Naive thymus-derived CD4-positive, alpha-beta T cell (primary cell): Measurements from ENCODE around the gene THPO. TPM values are rescaled to one million over a fixed set of nuclear protein-coding genes. Genes with fewer than 3 reads are reported as not detected.
A peak's percentile ranks its signal among the peaks of the same experiment; 100 is the strongest.

Experiments
- ATAC-seq: fragments of 150-1000 bp; cut with Tn5 transposase; 2 replicates; pipeline ENCODE4 v1.10.0; 2021; ENCODE audit warnings: mild to moderate bottlenecking, moderate library complexity
- CTCF ChIA-PET: fragments of 350-600 bp; sonication (Branson Sonifier 250); formaldehyde crosslinking; loops from one replicate; lab custom pipeline; 2021; ENCODE audit warnings: antibody characterized with exemption; lab: Charles Lee
- POLR2A ChIA-PET: fragments of 350-600 bp; sonication (Branson Sonifier 250); formaldehyde crosslinking; loops from one replicate; lab custom pipeline; 2021; ENCODE audit warnings: antibody characterized with exemption, inconsistent platforms; lab: Charles Lee
- DNase-seq, 9 donors: peaks; one replicate each; pipeline versions ENCODE4 v3.0.0 to v3.0.0-alpha.2; 2020 to 2022; ENCODE audit warnings: mixed read lengths in 1 of 9
- H3K27ac ChIP-seq: one replicate; pipeline ENCODE4 v1.7.0; 2013; ENCODE audit warnings: mild to moderate bottlenecking, low read depth, low read length, moderate library complexity
- H3K27me3 ChIP-seq, 2 donors: one replicate each; pipeline ENCODE4 v1.7.0; 2013; ENCODE audit warnings: low read length in 2 of 2, mild to moderate bottlenecking in 2 of 2, moderate library complexity in 2 of 2; ENCODE audit not compliant: control insufficient read depth in 2 of 2, insufficient read depth in 2 of 2
- H3K36me3 ChIP-seq, 3 experiments: 1 replicate in 2 of 3; 2 replicates in 1 of 3; pipeline ENCODE4 v1.7.0; 2013; ENCODE audit warnings: low read length in 3 of 3, mild to moderate bottlenecking in 3 of 3, moderate library complexity in 1 of 3; ENCODE audit not compliant: insufficient read depth in 3 of 3, control insufficient read depth in 2 of 3
- H3K4me1 ChIP-seq, 2 donors: one replicate each; pipeline ENCODE4 v1.7.0; 2013; ENCODE audit warnings: low read length in 2 of 2, mild to moderate bottlenecking in 2 of 2, moderate library complexity in 1 of 2; ENCODE audit not compliant: control insufficient read depth in 2 of 2, insufficient read depth in 2 of 2
- H3K4me3 ChIP-seq: 2 replicates; pipeline ENCODE4 v1.7.0; 2013; ENCODE audit warnings: mild to moderate bottlenecking, low read length
- H3K9me3 ChIP-seq, 3 experiments: 1 replicate in 2 of 3; 2 replicates in 1 of 3; pipeline ENCODE4 v1.7.0; 2013; ENCODE audit warnings: low read length in 3 of 3; ENCODE audit not compliant: control insufficient read depth in 2 of 3
- H3K27ac Mint-ChIP-seq, 9 donors: one replicate each; pipeline ENCODE4 v1.8.0; 2020 to 2022; ENCODE audit warnings: mixed read lengths in 9 of 9, mild to moderate bottlenecking in 8 of 9, moderate library complexity in 5 of 9, inconsistent platforms in 2 of 9
- H3K27me3 Mint-ChIP-seq, 5 donors: one replicate each; pipeline ENCODE4 v1.8.0; 2021 to 2022; ENCODE audit warnings: mixed read lengths in 5 of 5, mild to moderate bottlenecking in 1 of 5
- H3K36me3 Mint-ChIP-seq, 5 donors: one replicate each; pipeline ENCODE4 v1.8.0; 2020 to 2022; ENCODE audit warnings: mixed read lengths in 5 of 5, mild to moderate bottlenecking in 3 of 5, inconsistent platforms in 1 of 5
- H3K4me1 Mint-ChIP-seq, 7 donors: one replicate each; pipeline ENCODE4 v1.8.0; 2020 to 2022; ENCODE audit warnings: mixed read lengths in 7 of 7, mild to moderate bottlenecking in 3 of 7, inconsistent platforms in 1 of 7
- H3K4me3 Mint-ChIP-seq, 10 donors: one replicate each; pipeline ENCODE4 v1.8.0; 2020 to 2022; ENCODE audit warnings: mild to moderate bottlenecking in 10 of 10, mixed read lengths in 10 of 10, moderate library complexity in 6 of 10, inconsistent platforms in 2 of 10
- H3K9me3 Mint-ChIP-seq, 11 donors: one replicate each; pipeline ENCODE4 v1.8.0; 2020 to 2022; ENCODE audit warnings: mixed read lengths in 11 of 11, mild to moderate bottlenecking in 4 of 11, inconsistent platforms in 1 of 11, moderate library complexity in 1 of 11
- intact Hi-C, 2 donors: fragments of 100-400 bp; cut with micrococcal nuclease; formaldehyde crosslinking; loops; one replicate each; pipeline ENCODE4 v1.15.1; 2023
- polyA plus RNA-seq, 2 donors: library from polyadenylated mRNA; unstranded; fragments of 300-500 nt; fragmentation: Illumina TruSeq; gene quantifications; one replicate each; pipeline ENCODE4 v1.2.3, GENCODE V29; 2021
- total RNA-seq, 6 experiments: library from RNA in 5 of 6; stranded (reverse) in 5 of 6; gene quantifications; 1 replicate in 5 of 6; 2 replicates in 1 of 6; pipeline ENCODE4 v1.2.3 and lab custom pipeline; 2021 to 2026

THPO gene
- total RNA-seq (not detected), polyA plus RNA-seq (not detected), total RNA-seq (lab: John Stamatoyannopoulos, UW) (not detected)

DNA sequence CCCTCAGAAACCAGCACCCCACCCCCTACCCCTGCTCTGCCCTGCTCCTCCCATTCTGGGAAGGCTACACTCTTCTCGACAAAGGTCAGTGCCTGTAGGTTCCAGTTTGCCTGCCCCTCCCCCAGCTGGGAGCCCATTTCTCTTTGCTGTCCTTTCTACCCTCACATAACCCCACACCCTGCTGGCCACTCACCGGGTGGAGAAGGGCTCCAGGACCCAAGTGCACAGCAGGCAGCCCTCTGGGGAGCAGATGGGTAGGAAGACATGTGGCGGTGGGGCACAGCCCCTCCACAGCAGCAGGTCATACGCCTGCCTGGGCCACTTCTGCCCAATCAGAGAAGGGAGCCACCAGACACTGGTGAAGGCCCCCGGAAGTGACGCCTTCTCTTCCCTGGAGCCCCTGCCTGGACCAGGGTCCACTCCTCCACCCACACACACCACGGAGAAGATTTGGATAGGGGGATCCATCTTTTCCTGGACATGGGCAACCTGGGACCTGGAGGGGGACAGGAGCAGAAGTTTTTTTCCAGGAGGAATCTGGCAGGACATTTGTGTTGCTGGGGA lies at the start of gene THPO:
THPO (minus strand) TSS at position 326 of the 564 bp plus-strand sequence. CDS start 1,948 bp downstream, outside the sequence.
- Histone ChIP-seq H3K27me3 (peaks cover 0 to 9% of the 10 kb centered on the region in 2 donors), H3K9me3 (no peaks in the 10 kb centered on the region), H3K4me1 (peaks cover 4 to 5% of the 10 kb centered on the region in 2 donors), H3K36me3 (no peaks in the 10 kb centered on the region), H3K4me3 (no peak within 1 kb of the TSS), H3K27ac (no peak within 1 kb of the TSS)
- H3K27me3 Mint-ChIP-seq: peaks cover 33 to 77% (median 40%) of the 10 kb centered on the region in 5 donors
- peaks cover 0 to 1% (median 0%) of the 10 kb centered on the region in 5 donors for H3K36me3 Mint-ChIP-seq
- peaks cover 0 to 15% (median 8%) of the 10 kb centered on the region in 7 donors for H3K4me1 Mint-ChIP-seq
- H3K9me3 Mint-ChIP-seq: peaks cover 0 to 3% (median 0%) of the 10 kb centered on the region in 11 donors
- ChIA-PET CTCF (interaction anchor here (0.7 to 1.3 kb wide), 2 partner anchors 165 to 537 kb away, joined by 3 to 7 read pairs; no protein-coding TSS in a partner anchor), POLR2A (no interaction called here)
- H3K4me3 Mint-ChIP-seq: peak within 1 kb of the TSS in 9 of 10 donors; percentile 59 to 85 (median 74)
- intact Hi-C loops: no loop called here
- no peak for DNase-seq
- no peak within 1 kb of the TSS for H3K27ac Mint-ChIP-seq
- ATAC-seq: no peak

DNA sequence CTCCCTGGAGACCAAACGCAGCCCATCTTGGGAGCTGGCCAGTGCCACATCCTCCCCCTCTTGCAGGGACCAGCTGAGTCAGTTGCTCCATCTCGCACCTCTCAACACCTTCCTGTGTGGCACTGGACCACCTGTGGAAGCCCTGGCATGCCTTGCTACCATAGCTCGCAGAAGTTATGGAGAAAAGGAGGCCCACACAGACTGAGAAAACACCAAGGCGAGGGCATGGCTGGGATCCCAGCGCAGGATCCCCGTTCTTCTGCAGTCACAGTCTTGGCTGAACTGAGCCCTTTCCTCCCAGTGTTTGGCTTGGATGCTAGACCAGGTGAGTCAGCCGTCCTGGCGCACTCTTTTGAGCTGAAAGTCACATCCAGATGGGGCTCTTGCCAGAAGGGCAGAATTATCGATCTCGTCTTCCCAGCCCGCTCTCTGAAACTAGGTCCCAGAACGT lies 48.7 kb upstream of the THPO start:
- CTCF ChIA-PET: interaction anchor here (1.1 to 1.5 kb wide), 2 partner anchors 14 to 87 kb away, joined by 3 to 4 read pairs; no protein-coding TSS in a partner anchor
- no peak overlapping the region for H3K27ac Mint-ChIP-seq
- ATAC-seq: no peak

DNA sequence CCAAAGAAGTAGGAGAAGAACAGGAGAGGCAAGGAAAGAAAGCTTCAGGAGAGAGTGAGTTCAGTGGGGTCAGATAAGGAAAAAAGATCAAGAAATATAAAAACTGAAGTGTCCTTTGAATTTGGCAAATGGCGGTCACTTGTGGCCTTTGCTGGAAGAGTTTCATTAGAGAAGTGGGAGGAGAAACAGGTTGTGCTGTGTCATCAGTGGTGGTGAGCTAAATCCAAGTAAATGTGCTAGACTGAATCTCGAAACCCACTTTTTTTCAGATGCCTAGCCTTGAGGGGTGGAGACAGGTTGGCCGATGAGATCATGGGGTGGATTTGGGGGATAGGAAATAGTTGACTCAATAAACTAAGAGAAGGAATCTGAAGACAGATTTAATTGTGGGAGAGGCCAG lies 45.6 kb upstream of the THPO start:
- H3K27ac Mint-ChIP-seq: peak overlapping the region in 1 of 9 donors; percentile 16
- H3K27ac ChIP-seq: no peak overlapping the region
- no peak overlapping the region for H3K4me3 ChIP-seq
- peaks cover 0 to 5% (median 0%) of the 10 kb centered on the region in 5 donors for H3K36me3 Mint-ChIP-seq
- H3K27me3 ChIP-seq: no peaks in the 10 kb centered on the region
- no peaks in the 10 kb centered on the region for H3K36me3 ChIP-seq
- no peaks in the 10 kb centered on the region for H3K9me3 ChIP-seq
- no peak overlapping the region for H3K4me3 Mint-ChIP-seq
- H3K4me1 Mint-ChIP-seq: no peaks in the 10 kb centered on the region
- peaks cover 5 to 24% (median 13%) of the 10 kb centered on the region in 5 donors for H3K27me3 Mint-ChIP-seq
- DNase-seq: no peak
- ChIA-PET CTCF (interaction anchor here (0.6 to 0.9 kb wide), 3 partner anchors 28 to 120 kb away, joined by 3 to 4 read pairs (median 3); no protein-coding TSS in a partner anchor), POLR2A (no interaction called here)
- intact Hi-C loops: no loop called here
- peak; percentile 29 for ATAC-seq
- no peaks in the 10 kb centered on the region for H3K4me1 ChIP-seq
- peaks cover 0 to 2% (median 0%) of the 10 kb centered on the region in 11 donors for H3K9me3 Mint-ChIP-seq

More for the DNA sequence above, 48.7 kb upstream of the THPO start:
- Histone ChIP-seq H3K4me3 (no peak overlapping the region), H3K4me1 (no peaks in the 10 kb centered on the region), H3K36me3 (no peaks in the 10 kb centered on the region), H3K27me3 (no peaks in the 10 kb centered on the region), H3K27ac (no peak overlapping the region), H3K9me3 (no peaks in the 10 kb centered on the region)
- Mint-ChIP-seq H3K4me3 (no peak overlapping the region), H3K27me3 (peaks cover 5 to 25% (median 10%) of the 10 kb centered on the region in 5 donors), H3K4me1 (no peaks in the 10 kb centered on the region), H3K9me3 (peaks cover 0 to 2% (median 0%) of the 10 kb centered on the region in 11 donors), H3K36me3 (peaks cover 0 to 5% (median 0%) of the 10 kb centered on the region in 5 donors)
- DNase-seq: no peak
- intact Hi-C loops: no loop called here
- POLR2A ChIA-PET: no interaction called here

DNA sequence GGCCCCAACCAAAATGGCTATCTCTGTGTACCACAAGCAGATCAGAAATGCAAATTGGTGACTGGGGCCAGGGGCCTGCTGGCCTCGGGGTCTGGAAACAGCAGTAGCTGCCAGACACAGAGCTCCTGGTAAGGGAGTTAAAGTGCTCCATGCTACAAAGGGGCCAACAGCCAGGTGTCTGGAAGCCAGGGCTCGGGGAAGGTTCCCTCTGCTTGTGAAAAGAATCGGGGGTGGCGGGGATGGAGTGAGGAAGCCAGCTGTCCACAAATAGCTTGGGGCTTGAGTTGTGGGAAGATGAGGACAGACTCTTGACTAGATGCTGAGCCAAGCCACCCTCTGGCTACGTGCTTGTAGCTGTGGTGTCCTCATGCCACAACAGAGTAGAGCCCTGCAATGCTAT lies 41.2 kb upstream of the THPO start:
- Histone ChIP-seq H3K36me3 (no peaks in the 10 kb centered on the region), H3K9me3 (no peaks in the 10 kb centered on the region), H3K27ac (no peak overlapping the region), H3K4me3 (no peak overlapping the region), H3K27me3 (no peaks in the 10 kb centered on the region), H3K4me1 (no peaks in the 10 kb centered on the region)
- ATAC-seq (no peak), DNase-seq (no peak)
- peaks cover 0 to 12% (median 9%) of the 10 kb centered on the region in 5 donors for H3K27me3 Mint-ChIP-seq
- ChIA-PET POLR2A (interaction anchor here (0.6 kb wide), 1 partner anchor 85 kb away, joined by 3 read pairs; no protein-coding TSS in a partner anchor), CTCF (interaction anchor here (0.5 to 5.4 kb wide), 5 partner anchors 52 to 120 kb away, joined by 3 to 50 read pairs (median 4); no protein-coding TSS in a partner anchor)
- peaks cover 0 to 5% (median 0%) of the 10 kb centered on the region in 5 donors for H3K36me3 Mint-ChIP-seq
- no peak overlapping the region for H3K4me3 Mint-ChIP-seq
- no peaks in the 10 kb centered on the region for H3K4me1 Mint-ChIP-seq
- H3K9me3 Mint-ChIP-seq: peaks cover 0 to 2% (median 0%) of the 10 kb centered on the region in 11 donors
- no peak overlapping the region for H3K27ac Mint-ChIP-seq
- intact Hi-C loops: loop anchor here (5.0 kb wide), 3 partner anchors 47 to 358 kb away; no protein-coding TSS in a partner anchor

DNA sequence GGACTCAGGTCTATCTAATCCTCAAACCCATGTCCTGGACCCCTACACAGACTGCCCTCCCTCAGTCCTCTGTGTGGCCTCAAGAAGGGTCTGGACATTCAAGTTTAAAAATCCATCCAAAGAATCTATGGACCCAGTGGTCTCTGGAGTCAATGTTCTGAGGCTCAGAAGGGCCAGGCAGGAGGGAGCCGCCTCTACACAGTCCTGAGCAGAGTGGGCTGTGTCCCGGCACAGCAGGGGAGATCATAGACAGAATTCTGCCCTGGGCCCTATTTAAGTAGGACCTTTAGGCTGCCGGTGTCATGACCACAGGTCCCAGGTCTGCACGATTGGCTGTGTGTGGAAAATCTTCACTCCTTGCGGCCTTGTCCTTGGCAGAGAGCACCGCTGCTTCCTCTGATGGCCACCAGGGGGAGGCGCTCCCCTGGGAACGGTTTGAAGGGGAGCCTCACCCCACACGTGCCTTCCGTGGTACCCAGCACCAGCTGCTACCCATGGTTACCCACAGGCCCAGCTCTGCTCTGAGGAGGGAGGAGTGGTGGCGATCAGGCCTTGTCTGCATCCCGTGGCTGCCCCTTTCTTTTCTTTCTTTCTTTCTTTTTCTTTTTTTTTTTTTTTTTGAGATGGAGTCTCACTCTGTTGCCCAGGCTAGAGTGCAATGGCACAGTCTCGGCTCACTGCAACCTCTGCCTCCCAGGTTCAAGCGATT lies 39.8 kb upstream of the THPO start:
- Histone ChIP-seq H3K4me1 (no peaks in the 10 kb centered on the region), H3K27ac (no peak overlapping the region), H3K4me3 (no peak overlapping the region), H3K9me3 (no peaks in the 10 kb centered on the region), H3K27me3 (no peaks in the 10 kb centered on the region), H3K36me3 (no peaks in the 10 kb centered on the region)
- ChIA-PET CTCF (interaction anchor here (0.6 to 5.4 kb wide), 7 partner anchors 51 to 359 kb away, joined by 3 to 50 read pairs (median 4); no protein-coding TSS in a partner anchor), POLR2A (interaction anchor here (1.0 kb wide), 1 partner anchor 96 kb away, joined by 4 read pairs; no protein-coding TSS in a partner anchor)
- Mint-ChIP-seq H3K4me3 (no peak overlapping the region), H3K27me3 (peaks cover 0 to 6% (median 2%) of the 10 kb centered on the region in 5 donors), H3K27ac (no peak overlapping the region), H3K36me3 (peaks cover 0 to 2% (median 0%) of the 10 kb centered on the region in 5 donors), H3K4me1 (no peaks in the 10 kb centered on the region), H3K9me3 (peaks cover 0 to 2% (median 0%) of the 10 kb centered on the region in 11 donors)
- ATAC-seq (peak; percentile 96), DNase-seq (peak; percentile 48 to 76 (median 70))
- intact Hi-C loops: loop anchor here (1.0 to 5.0 kb wide), 6 partner anchors 45 to 360 kb away; no protein-coding TSS in a partner anchor

DNA sequence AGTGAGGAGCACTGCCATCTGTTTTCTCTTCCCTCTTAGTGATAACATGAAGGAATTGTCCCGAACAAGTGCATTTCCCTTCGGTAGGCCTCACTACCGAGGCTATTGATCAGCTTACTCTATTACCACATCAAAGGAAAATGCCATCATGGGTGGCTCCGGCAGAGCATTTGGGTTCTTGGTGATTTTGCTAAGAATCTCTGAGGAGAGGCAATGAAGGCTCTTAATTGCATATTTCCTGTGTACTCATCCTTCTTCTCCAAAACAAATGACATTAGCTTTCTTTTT lies 37.1 kb upstream of the THPO start:
- H3K4me1 ChIP-seq: no peaks in the 10 kb centered on the region
- no peak for ATAC-seq
- no peak overlapping the region for H3K27ac Mint-ChIP-seq
- DNase-seq: no peak
- H3K9me3 ChIP-seq: no peaks in the 10 kb centered on the region
- H3K36me3 Mint-ChIP-seq: no peaks in the 10 kb centered on the region
- no peak overlapping the region for H3K4me3 Mint-ChIP-seq
- no peaks in the 10 kb centered on the region for H3K36me3 ChIP-seq
- peaks cover 0 to 5% (median 0%) of the 10 kb centered on the region in 5 donors for H3K27me3 Mint-ChIP-seq
- intact Hi-C loops: loop anchor here (5.0 kb wide), 3 partner anchors 43 to 362 kb away; no protein-coding TSS in a partner anchor
- no peaks in the 10 kb centered on the region for H3K27me3 ChIP-seq
- H3K9me3 Mint-ChIP-seq: peaks cover 0 to 2% (median 0%) of the 10 kb centered on the region in 11 donors
- no peak overlapping the region for H3K4me3 ChIP-seq
- H3K4me1 Mint-ChIP-seq: no peaks in the 10 kb centered on the region
- POLR2A ChIA-PET: interaction anchor here (0.6 kb wide), 1 partner anchor 1323 kb away, joined by 3 read pairs; no protein-coding TSS in a partner anchor
- H3K27ac ChIP-seq: no peak overlapping the region
- CTCF ChIA-PET: interaction anchor here (0.7 kb wide), 2 partner anchors 17 to 125 kb away, joined by 3 to 4 read pairs; no protein-coding TSS in a partner anchor
